Measurements from ENCODE around the gene STX16. TPM values are rescaled to one million over a fixed set of nuclear protein-coding genes. Genes with fewer than 3 reads are reported as not detected.
"Not testable (repeated sequence)": the region's sequence is repeated elsewhere in the genome, so short reads cannot be mapped to it uniquely, and the experiment has no call there.

STX16 gene
- total and polyA plus RNA-seq, 2 donors (not counting 1 experiment from before 2014, with no cell fraction given), result 39.3 to 64.9 TPM

DNA sequence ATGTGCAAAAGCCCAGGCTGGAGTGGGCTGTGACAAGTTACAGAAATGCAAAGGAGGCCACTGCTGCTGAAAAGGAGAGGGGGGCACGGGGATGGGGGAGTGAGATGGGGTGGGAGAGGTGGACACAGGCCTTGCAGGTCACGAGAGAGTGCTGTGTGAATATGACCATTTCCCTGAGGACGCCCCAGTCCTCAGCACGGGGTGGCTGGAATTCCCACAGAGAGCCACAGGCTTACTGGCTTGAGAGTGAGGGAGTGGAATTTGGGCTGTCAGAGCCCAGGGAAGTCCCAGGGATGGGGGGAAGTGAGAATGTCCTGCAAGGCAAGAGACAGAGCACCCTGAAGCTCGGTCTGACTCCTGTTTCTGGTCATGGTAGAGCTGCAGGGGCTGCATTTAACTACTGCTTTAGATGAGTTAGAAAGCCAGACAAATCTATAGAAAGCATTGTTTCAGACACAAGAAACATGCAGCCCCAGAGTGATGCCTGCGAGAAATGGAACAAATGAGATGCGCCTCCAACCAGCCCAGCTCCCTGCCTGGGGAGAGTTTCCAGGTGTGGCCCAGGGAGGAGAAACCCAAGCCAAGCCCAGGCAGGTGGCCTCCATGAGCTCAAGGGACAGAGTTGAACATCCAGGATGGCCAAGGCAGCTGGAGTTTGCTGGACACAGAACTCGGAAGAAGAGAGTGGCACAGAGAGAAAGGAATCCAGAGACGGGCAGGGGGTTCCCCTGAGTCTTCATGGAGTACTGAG, 72.0 kb downstream of the STX16 start:
- Histone ChIP-seq H3K4me1 (ENCODE audit: control insufficient read depth, extremely low read depth, insufficient read depth, low read length) (no peaks in the 10 kb centered on the region), H4K20me1 (ENCODE audit: control insufficient read depth, extremely low read depth, insufficient read depth, low read length) (no peaks in the 10 kb centered on the region), H3K4me2 (ENCODE audit: extremely low read depth, insufficient read depth, low read length) (no peak overlapping the region), H3K27ac (ENCODE audit: insufficient read depth, low read length) (no peak overlapping the region), H3K27me3 (ENCODE audit: control insufficient read depth, insufficient read depth, low read length) (peaks cover 8% of the 10 kb centered on the region), H2AFZ (ENCODE audit: low read length) (no peak overlapping the region), H3K79me2 (ENCODE audit: control insufficient read depth, insufficient read depth, low read length) (no peaks in the 10 kb centered on the region), H3K4me3 (replicated peaks in 1 of 4; ENCODE audit: control extremely low read depth in 1 of 4, insufficient read depth in 1 of 4, low read depth in 3 of 4, low read length in 4 of 4) (no peak overlapping the region), H3K36me3 (ENCODE audit: control insufficient read depth, insufficient read depth, low read length) (no peaks in the 10 kb centered on the region), H3K9ac (ENCODE audit: insufficient read depth, low read length) (no peak overlapping the region), H3K9me3 (ENCODE audit: control insufficient read depth, insufficient read depth, low read depth, low read length) (no peaks in the 10 kb centered on the region)
- no peak for DNase-seq (ENCODE audit: low read depth in 2 of 2)
- TF ChIP-seq CTCF (conservative IDR thresholded peaks at IDR 0.05 in 1 of 2, IDR thresholded peaks at IDR 0.05 in 1 of 2; ENCODE audit: low read depth in 1 of 2, low read length in 2 of 2) (no peak), EZH2 (IDR thresholded peaks at IDR 0.05; ENCODE audit: low read length, missing control alignments) (no peak)

DNA sequence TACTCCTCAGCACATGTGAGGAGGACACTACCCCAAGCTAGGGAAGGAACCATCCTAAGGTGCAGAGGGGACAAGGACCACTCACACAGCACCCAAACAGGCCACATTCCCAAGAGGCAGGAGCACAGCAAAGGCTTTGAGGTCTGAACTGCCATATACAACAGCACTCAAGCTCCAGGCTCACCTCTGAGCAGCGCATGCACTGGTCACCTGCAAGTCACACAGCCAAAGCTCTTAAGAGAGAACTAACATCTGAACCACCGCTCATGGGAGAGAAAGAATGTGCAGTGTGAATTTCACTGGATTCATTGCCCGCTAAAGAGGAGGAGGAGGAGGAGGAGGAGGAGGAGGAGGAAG, 72.5 kb downstream of the STX16 start:
- no peaks in the 10 kb centered on the region for H3K36me3 ChIP-seq (ENCODE audit: control insufficient read depth, insufficient read depth, low read length)
- H3K9me3 ChIP-seq (ENCODE audit: control insufficient read depth, insufficient read depth, low read depth, low read length), result no peaks in the 10 kb centered on the region
- peaks cover 8% of the 10 kb centered on the region for H3K27me3 ChIP-seq (ENCODE audit: control insufficient read depth, insufficient read depth, low read length)
- no peak overlapping the region for H2AFZ ChIP-seq (ENCODE audit: low read length)
- H3K4me1 ChIP-seq (ENCODE audit: control insufficient read depth, extremely low read depth, insufficient read depth, low read length), result no peaks in the 10 kb centered on the region
- H3K4me3 ChIP-seq (replicated peaks in 1 of 4; ENCODE audit: control extremely low read depth in 1 of 4, insufficient read depth in 1 of 4, low read depth in 3 of 4, low read length in 4 of 4), result no peak overlapping the region
- no peak for TF ChIP-seq EZH2 (IDR thresholded peaks at IDR 0.05; ENCODE audit: low read length, missing control alignments)
- no peak for TF ChIP-seq CTCF (conservative IDR thresholded peaks at IDR 0.05 in 1 of 2, IDR thresholded peaks at IDR 0.05 in 1 of 2; ENCODE audit: low read depth in 1 of 2, low read length in 2 of 2)
- H3K9ac ChIP-seq (ENCODE audit: insufficient read depth, low read length), result no peak overlapping the region
- no peaks in the 10 kb centered on the region for H3K79me2 ChIP-seq (ENCODE audit: control insufficient read depth, insufficient read depth, low read length)
- no peak overlapping the region for H3K27ac ChIP-seq (ENCODE audit: insufficient read depth, low read length)
- no peak overlapping the region for H3K4me2 ChIP-seq (ENCODE audit: extremely low read depth, insufficient read depth, low read length)
- H4K20me1 ChIP-seq (ENCODE audit: control insufficient read depth, extremely low read depth, insufficient read depth, low read length), result no peaks in the 10 kb centered on the region
- no peak for DNase-seq (ENCODE audit: low read depth in 2 of 2)

DNA sequence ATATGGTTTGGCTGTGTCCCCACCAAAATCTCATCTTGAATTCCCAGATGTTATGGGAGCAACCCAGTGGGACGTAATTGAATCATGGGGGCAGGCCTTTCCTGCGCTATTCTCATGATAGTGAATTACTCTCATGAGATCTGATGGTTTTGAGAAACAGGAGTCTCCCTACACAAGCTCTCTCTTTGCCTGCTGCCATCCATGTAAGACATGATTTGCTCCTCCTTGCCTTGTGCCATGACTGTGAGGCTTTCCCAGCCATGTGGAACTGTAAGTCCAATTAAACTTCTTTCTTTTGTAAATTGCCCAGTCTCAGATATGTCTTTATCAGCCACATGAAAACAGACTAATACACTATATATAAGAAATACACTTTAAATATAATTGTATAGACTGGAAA, 75.1 kb downstream of the STX16 start:
- not testable (repeated sequence) for H3K4me1 ChIP-seq (ENCODE audit: control insufficient read depth, extremely low read depth, insufficient read depth, low read length); H3K4me2 ChIP-seq (ENCODE audit: extremely low read depth, insufficient read depth, low read length); H3K4me3 ChIP-seq (replicated peaks in 1 of 4; ENCODE audit: control extremely low read depth in 1 of 4, insufficient read depth in 1 of 4, low read depth in 3 of 4, low read length in 4 of 4); H3K27me3 ChIP-seq (ENCODE audit: control insufficient read depth, insufficient read depth, low read length); H3K9me3 ChIP-seq (ENCODE audit: control insufficient read depth, insufficient read depth, low read depth, low read length); H2AFZ ChIP-seq (ENCODE audit: low read length); DNase-seq (ENCODE audit: low read depth in 2 of 2); H3K27ac ChIP-seq (ENCODE audit: insufficient read depth, low read length); H3K79me2 ChIP-seq (ENCODE audit: control insufficient read depth, insufficient read depth, low read length); H3K9ac ChIP-seq (ENCODE audit: insufficient read depth, low read length); H4K20me1 ChIP-seq (ENCODE audit: control insufficient read depth, extremely low read depth, insufficient read depth, low read length); H3K36me3 ChIP-seq (ENCODE audit: control insufficient read depth, insufficient read depth, low read length)

Other genes starting within 250 kb of the STX16 start
- 0.99 and 1.0 TPM in 2 replicates for gene APCDD1L, start 135.9 kb upstream of the STX16 start, total RNA-seq
- 0.18 and 1.6 TPM in 2 replicates for gene APCDD1L, start 135.9 kb upstream of the STX16 start, polyA plus RNA-seq
- 18.7 and 24.6 TPM in 2 replicates for gene NPEPL1, start 41.5 kb downstream of the STX16 start, total RNA-seq
- gene NPEPL1, start 41.5 kb downstream of the STX16 start, polyA plus RNA-seq, result 2.9 and 3.7 TPM in 2 replicates
- gene GNAS-AS1, start 199.6 kb downstream of the STX16 start, total RNA-seq, result 0.33 and 0.51 TPM in 2 replicates
- 0.28 and 0.32 TPM in 2 replicates for gene GNAS-AS1, start 199.6 kb downstream of the STX16 start, polyA plus RNA-seq
- gene GNAS, start 201.4 kb downstream of the STX16 start, total RNA-seq, result 256 and 421 TPM in 2 replicates
- 1,357 and 1,384 TPM in 2 replicates for gene GNAS, start 201.4 kb downstream of the STX16 start, polyA plus RNA-seq